Right ventricle myocardium superior (tissue), 1 donor: ENCODE results near the gene PLPP7. TPM values are rescaled to one million over a fixed set of nuclear protein-coding genes. Genes with fewer than 3 reads are reported as not detected.

Source experiments
- ATAC-seq: fragments of 200-7000 bp; cut with Tn5 transposase; one replicate; pipeline ENCODE4 v1.9.1; 2020; ENCODE audit warnings: mild to moderate bottlenecking; ENCODE audit not compliant: poor library complexity
- DNase-seq: peaks from one replicate; pipeline ENCODE4 v3.0.0-alpha.2; 2020
- intact Hi-C: fragments of 100-400 bp; cut with DNase I; formaldehyde crosslinking; loops from one replicate; pipeline ENCODE4 v1.11.2; 2022
- total RNA-seq: library from RNA; stranded (reverse); fragmentation: NEBNext Ultra II Directional; extraction: Animal tissue kit (Norgen Biotek cat#: 25700); gene quantifications from one replicate; pipeline ENCODE4 v1.2.1, GENCODE V29; 2021
- donor health status: DM: no; HTN: yes; CAD: no; lungs with severe emphysema.

PLPP7 gene
- total RNA-seq, 1 donor from 2014 or later: 115 TPM

DNA sequence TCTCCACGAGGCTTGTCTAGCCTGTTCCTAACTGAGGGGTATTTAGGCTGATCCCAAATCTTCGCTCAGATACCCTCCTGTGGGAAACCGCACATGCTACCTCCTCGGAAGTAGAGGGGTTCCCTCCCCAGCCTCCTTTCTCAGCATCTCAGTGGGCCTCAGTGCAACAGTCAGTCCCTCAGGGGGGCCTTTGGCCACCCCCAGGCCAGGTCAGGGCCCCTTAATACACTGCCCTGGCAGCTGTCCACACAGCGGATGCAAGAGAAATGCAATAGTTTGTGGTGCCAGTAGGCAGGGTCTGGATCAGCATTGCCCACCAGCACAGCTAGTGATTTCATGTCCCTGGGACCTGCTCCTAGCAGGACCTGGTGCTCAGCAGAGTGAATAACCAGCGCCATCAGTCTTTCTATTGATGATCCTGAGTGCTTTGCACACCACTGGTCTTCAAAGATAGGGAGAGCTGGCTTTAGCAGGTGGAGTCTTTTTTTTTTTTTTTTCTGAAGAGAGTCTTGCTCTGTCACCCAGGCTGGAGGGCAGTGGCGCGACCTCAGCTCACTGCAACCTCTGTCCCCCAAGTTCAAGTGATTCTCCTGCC is 7.5 kb downstream of the PLPP7 start:
- peak; percentile 1 for ATAC-seq
- no peak for DNase-seq
- intact Hi-C loops: no loop called here

- ATAC-seq (peak; percentile 67), DNase-seq (no peak)
- intact Hi-C loops: no loop called here
Observed at GRCh38 chr9:131297903-131298302, 8.4 kb downstream of the PLPP7 start.

DNA sequence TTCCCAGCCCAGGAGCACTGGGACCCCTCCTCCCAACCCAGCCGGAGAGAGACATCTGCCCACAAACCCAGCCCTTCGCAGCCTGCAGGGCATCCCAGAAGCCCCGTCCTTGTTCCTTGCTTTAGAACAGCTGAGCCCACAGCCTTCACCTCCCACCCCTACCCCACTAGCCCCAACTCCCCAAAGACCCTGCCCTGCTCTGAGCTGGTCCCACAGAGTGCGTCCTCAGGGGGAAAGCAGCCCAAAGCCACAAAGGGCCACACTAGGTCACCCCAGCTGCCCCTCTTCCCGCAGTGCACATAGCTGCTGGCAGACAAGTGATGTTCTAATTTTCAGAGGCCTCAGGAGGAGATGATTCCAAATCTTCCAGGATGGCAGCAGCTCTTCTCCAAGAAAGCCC is 8.8 kb downstream of the PLPP7 start:
- ATAC-seq (peak; percentile 0), DNase-seq (no peak)
- intact Hi-C loops: no loop called here

DNA sequence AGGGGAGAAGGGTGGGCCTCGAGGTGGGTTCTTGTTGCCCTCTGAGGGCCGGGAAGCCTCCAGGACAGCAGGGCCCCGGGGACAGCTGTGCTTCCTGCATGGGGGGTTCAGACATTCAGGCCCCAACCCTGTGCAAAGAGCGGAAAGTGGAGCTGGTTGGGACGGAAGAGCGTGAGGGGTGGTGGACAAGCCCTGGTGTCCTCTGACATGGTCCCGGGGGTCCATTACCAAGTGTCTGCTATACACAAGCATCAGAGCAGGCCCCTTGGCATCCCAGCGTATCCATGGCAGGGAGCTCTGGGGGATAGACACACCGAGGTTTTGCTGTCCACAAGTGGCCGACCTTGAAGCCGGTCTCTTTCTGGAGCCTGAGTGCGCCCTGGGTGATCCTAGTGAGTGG is 9.3 kb downstream of the PLPP7 start:
- DNase-seq: no peak
- intact Hi-C loops: no loop called here
- ATAC-seq: no peak

DNA sequence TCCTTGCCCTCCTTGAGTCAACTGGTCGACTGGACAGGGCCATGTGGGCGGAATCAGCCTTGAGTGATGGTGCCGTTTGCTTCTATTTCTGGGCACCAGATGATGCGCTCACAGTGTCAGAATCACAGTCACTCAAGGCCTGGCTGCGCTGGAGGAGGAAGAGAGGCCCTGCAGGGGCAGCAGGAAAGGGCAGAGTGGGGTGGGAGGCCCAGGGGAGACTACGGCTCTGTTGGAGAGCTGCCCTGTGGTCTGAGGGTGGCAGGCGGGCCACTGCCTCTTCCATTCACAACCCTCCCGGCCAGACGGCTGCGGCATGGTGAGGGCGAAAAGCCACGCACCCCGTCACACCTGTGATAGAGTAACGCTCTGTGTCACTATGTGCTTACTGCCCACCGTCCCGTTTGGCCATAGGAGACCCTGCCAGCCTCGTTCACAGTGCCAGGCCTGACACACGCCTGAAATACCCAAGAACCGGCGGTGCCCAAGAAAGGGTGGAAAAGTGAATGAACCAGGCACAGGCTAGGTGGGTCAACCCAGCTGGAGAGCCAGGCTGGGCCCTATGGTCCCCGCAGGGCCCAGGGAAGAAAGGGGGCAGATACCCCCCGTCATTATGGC is 9.9 kb downstream of the PLPP7 start:
- ATAC-seq (peak; percentile 36), DNase-seq (no peak)

GRCh38 chr9:131299961-131300347 is 10.4 kb downstream of the PLPP7 start:
- ATAC-seq (no peak), DNase-seq (no peak)
- intact Hi-C loops: no loop called here

More for the DNA sequence above, 9.9 kb downstream of the PLPP7 start:
- intact Hi-C loops: no loop called here

- intact Hi-C loops: no loop called here
- ATAC-seq (no peak), DNase-seq (no peak)
Observed at GRCh38 chr9:131300444-131300843, 10.9 kb downstream of the PLPP7 start.

- intact Hi-C loops: no loop called here
- ATAC-seq: peak; percentile 51
- DNase-seq: peak; percentile 71
Observed at GRCh38 chr9:131302244-131303075, 12.9 kb downstream of the PLPP7 start.

DNA sequence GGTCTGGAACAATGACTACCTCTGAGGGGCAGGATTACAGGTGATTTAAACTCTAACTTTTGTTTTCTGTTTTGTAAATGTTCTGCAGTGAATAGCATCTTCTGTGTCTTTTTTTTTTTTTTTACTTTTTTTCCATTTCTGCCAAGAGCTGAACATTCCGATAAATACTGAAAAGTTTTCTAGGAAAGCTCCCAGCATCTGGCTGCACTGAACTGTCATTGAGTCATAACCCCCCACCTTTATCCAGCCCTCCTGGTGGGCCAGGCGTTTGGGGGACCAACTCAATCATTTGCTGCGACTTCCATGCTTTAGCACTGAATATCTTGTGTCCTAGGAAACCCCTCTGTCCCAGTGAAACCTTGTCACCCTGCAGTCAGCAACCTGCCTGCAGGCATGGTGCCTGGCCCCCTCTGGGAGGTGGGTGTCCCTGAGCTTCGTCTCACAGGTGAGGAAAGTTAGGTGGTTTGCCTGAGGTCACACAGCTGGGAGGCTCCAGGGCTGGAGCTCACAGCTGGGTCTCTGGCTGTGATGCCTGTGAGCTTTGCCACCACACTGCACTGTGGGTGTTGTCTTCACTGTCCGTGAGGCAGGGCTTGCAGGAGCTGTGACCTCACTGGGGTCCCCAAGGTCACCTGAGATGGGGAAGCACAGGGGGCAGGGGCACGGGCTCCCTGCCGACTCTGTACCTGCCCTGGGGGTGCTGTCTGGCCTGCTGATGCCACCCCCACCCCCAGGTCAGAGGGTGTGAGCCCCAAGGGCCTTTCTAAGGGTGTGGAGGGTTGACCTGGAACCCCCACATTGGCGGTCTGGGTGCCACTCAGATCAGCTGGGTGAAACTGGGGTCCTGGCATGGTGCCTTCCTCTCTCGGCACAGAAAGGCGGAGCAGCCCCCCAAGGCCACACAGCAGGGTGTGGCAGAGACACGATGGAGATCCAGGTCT is 14.1 kb downstream of the PLPP7 start:
- ATAC-seq (no peak), DNase-seq (no peak)
- intact Hi-C loops: no loop called here

DNA sequence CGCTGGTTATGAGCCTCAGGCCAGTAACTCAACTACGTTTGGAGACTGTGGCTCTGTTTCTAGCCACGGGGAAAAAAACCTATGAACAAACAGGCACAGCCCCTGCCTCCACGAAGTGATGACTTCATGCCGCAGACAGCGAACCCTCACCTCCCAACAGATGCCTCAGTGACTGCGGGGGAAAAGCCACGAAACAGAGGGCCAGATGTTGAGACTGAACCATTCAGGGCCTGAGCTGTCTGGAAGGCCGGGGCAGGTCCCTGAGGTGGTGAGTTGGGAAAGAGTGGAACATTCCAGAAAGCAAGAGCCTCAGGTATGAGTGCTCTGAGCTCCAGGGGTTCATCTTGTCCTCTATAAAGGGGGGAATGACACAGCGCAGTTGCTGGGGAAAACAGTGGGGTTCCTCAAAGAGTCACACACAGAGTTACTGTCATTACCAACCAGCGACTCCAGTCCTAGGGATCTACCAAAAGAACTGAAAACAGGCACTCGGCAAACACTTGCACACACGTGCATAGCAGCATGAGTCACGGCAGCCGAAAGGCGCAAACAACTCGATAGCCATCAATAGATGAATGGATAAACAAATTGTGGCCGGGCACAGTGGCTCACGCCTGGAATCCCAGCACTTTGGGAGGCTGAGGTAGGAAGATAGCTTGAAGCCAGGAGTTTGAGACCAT is 15.3 kb downstream of the PLPP7 start:
- DNase-seq (no peak), ATAC-seq (no peak)
- intact Hi-C loops: no loop called here

- DNase-seq (no peak), ATAC-seq (no peak)
- intact Hi-C loops: no loop called here
Observed at GRCh38 chr9:131306397-131307004, 17.0 kb downstream of the PLPP7 start.

DNA sequence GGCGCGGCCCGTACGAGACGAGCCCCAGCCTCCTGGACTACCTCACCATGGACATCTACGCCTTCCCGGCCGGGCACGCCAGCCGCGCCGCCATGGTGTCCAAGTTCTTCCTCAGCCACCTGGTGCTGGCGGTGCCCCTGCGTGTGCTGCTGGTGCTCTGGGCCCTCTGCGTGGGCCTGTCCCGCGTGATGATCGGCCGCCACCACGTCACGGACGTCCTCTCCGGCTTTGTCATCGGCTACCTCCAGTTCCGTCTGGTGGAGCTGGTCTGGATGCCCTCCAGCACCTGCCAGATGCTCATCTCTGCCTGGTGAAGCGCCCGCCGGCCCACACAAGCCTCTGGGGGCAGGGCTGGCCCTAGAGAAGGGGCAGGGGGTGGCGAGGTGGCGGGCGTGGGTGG is 18.5 kb downstream of the PLPP7 start:
- peak; percentile 7 for ATAC-seq
- no peak for DNase-seq
- intact Hi-C loops: no loop called here

DNA sequence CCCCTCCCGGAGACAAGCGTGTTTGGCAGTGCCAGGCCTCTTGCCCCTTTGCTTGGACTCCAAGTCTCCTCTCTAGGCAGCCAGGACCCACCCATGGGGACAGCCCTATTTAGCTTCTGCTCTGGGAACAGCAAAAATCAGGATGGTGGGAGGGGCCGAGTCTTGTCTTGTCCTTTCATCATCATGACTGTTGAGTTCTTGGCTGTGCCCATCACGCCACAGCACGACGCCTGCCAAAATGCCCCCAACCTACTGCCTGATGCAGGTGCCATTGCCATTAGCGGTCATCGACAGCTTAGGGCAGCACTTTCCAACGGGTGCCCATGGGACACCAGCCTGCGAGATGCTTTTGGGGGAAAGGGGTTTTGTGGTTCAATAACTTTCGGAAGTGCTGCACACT is 18.9 kb downstream of the PLPP7 start:
- intact Hi-C loops: no loop called here
- peak; percentile 2 for ATAC-seq
- no peak for DNase-seq

DNA sequence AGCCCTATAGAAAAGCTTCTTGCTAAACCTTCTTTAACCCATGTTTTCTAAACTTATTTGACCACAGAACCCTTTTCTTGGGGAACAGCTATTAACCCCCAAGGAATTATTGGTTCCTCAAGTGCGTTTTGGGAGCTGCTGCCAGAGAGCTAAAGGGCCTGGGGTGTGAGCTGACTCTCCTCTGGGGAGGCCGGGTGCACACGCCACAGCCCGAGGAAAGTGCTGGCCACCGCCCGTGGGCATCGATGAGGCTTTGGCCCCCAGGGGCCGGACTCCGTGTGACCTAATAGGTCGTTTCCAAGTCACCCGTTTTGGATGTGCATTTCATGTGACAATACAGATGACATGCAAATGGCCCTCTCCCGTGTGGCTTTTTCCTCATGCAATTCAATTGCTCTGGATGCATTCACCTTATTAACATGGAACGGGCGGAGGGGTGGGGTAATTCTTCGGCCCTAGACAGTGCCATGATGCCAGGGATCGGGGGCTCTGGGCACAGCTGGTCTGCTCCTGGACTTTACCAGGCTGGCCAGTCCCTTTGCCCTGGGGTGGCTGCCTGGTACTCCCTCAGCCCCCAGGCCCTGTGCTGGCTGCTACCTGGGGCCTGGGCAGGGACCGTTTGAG is 19.5 kb downstream of the PLPP7 start:
- no peak for ATAC-seq
- no peak for DNase-seq
- intact Hi-C loops: no loop called here

- no peak for ATAC-seq
- no peak for DNase-seq
- intact Hi-C loops: no loop called here
Observed at GRCh38 chr9:131309530-131310276, 20.2 kb downstream of the PLPP7 start.

DNA sequence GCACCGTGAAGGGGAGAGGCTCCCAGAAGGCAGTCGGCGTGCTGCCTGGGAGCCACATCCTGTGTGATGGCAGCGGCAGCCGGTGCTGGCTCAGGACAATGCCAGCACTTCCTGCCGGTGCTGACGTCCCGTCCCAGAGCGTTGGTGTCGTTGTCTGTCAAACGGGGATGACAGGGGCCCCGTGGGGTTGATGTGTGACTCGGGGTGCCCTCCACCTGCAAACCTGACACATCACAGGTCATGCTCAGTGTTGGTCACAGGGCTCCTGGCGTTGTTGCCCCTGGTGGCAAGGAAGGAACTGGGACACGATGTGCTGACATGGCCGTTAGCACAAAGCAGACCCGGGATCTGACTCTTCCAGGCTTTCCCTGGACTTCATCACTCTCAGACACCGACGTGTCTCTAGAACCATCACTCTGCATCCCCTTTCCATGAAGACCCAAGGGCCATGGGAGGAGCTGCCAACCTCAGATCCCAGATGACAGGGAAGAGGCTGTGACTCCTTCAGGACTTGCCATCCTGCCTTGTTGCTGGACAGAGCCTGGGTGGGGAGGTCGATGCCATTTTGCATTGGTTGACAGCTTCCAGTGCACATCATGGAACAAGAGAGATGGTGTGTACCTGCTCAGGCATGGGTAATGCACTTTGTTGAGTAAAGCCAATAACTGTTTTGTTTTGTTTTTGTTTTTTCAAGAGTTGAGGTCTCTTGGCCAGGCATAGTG is 21.5 kb downstream of the PLPP7 start:
- DNase-seq (no peak), ATAC-seq (peak; percentile 44)
- intact Hi-C loops: no loop called here
